Measurements from ENCODE around the gene MTUS2.
"Not testable (repeated sequence)": the region's sequence is repeated elsewhere in the genome, so short reads cannot be mapped to it uniquely, and the experiment has no call there.

The MTUS2 gene

GRCh38 chr13:29196409-29197074 is 376.4 kb downstream of the MTUS2 start:
- no peak overlapping the region for H3K27ac ChIP-seq (ENCODE audit: low read depth, low read length)
- H3K36me3 ChIP-seq (ENCODE audit: control insufficient read depth, insufficient read depth, low read length): no peaks in the 10 kb centered on the region
- no peak overlapping the region for H3K4me3 ChIP-seq (ENCODE audit: low read length)
- no peaks in the 10 kb centered on the region for H3K27me3 ChIP-seq (ENCODE audit: control insufficient read depth, insufficient read depth, low read length)
- H3K9ac ChIP-seq (ENCODE audit: low read length): no peak overlapping the region
- no peaks in the 10 kb centered on the region for H3K4me1 ChIP-seq (ENCODE audit: control insufficient read depth, insufficient read depth, low read length)

GRCh38 chr13:29202753-29203152 is 382.6 kb downstream of the MTUS2 start:
- not testable (repeated sequence) for H3K4me3 ChIP-seq (ENCODE audit: low read length); H3K27me3 ChIP-seq (ENCODE audit: control insufficient read depth, insufficient read depth, low read length); H3K36me3 ChIP-seq (ENCODE audit: control insufficient read depth, insufficient read depth, low read length); H3K9ac ChIP-seq (ENCODE audit: low read length); H3K27ac ChIP-seq (ENCODE audit: low read depth, low read length); H3K4me1 ChIP-seq (ENCODE audit: control insufficient read depth, insufficient read depth, low read length)

- Histone ChIP-seq H3K9ac (ENCODE audit: low read length) (no peak overlapping the region), H3K27ac (ENCODE audit: low read depth, low read length) (no peak overlapping the region), H3K27me3 (ENCODE audit: control insufficient read depth, insufficient read depth, low read length) (no peaks in the 10 kb centered on the region), H3K4me1 (ENCODE audit: control insufficient read depth, insufficient read depth, low read length) (no peaks in the 10 kb centered on the region), H3K4me3 (ENCODE audit: low read length) (no peak overlapping the region), H3K36me3 (ENCODE audit: control insufficient read depth, insufficient read depth, low read length) (no peaks in the 10 kb centered on the region)
Observed at GRCh38 chr13:29204651-29205050, 384.5 kb downstream of the MTUS2 start.

GRCh38 chr13:29210676-29211075 is 390.5 kb downstream of the MTUS2 start:
- no peaks in the 10 kb centered on the region for H3K4me1 ChIP-seq (ENCODE audit: control insufficient read depth, insufficient read depth, low read length)
- no peak overlapping the region for H3K9ac ChIP-seq (ENCODE audit: low read length)
- no peak overlapping the region for H3K27ac ChIP-seq (ENCODE audit: low read depth, low read length)
- H3K4me3 ChIP-seq (ENCODE audit: low read length): no peak overlapping the region
- no peaks in the 10 kb centered on the region for H3K36me3 ChIP-seq (ENCODE audit: control insufficient read depth, insufficient read depth, low read length)
- H3K27me3 ChIP-seq (ENCODE audit: control insufficient read depth, insufficient read depth, low read length): no peaks in the 10 kb centered on the region

- H3K36me3 ChIP-seq (ENCODE audit: control insufficient read depth, insufficient read depth, low read length); H3K27me3 ChIP-seq (ENCODE audit: control insufficient read depth, insufficient read depth, low read length); H3K27ac ChIP-seq (ENCODE audit: low read depth, low read length); H3K9ac ChIP-seq (ENCODE audit: low read length); H3K4me3 ChIP-seq (ENCODE audit: low read length); H3K4me1 ChIP-seq (ENCODE audit: control insufficient read depth, insufficient read depth, low read length): not testable (repeated sequence)
Observed at GRCh38 chr13:29211162-29211561, 391.0 kb downstream of the MTUS2 start.

- H3K27me3 ChIP-seq (ENCODE audit: control insufficient read depth, insufficient read depth, low read length): no peaks in the 10 kb centered on the region
- H3K27ac ChIP-seq (ENCODE audit: low read depth, low read length): no peak overlapping the region
- H3K4me3 ChIP-seq (ENCODE audit: low read length): no peak overlapping the region
- H3K4me1 ChIP-seq (ENCODE audit: control insufficient read depth, insufficient read depth, low read length): peaks cover 13% of the 10 kb centered on the region
- H3K36me3 ChIP-seq (ENCODE audit: control insufficient read depth, insufficient read depth, low read length): no peaks in the 10 kb centered on the region
- H3K9ac ChIP-seq (ENCODE audit: low read length): no peak overlapping the region
Observed at GRCh38 chr13:29222458-29222857, 402.3 kb downstream of the MTUS2 start.

- no peak overlapping the region for H3K9ac ChIP-seq (ENCODE audit: low read length)
- no peak overlapping the region for H3K27ac ChIP-seq (ENCODE audit: low read depth, low read length)
- H3K27me3 ChIP-seq (ENCODE audit: control insufficient read depth, insufficient read depth, low read length): no peaks in the 10 kb centered on the region
- H3K4me3 ChIP-seq (ENCODE audit: low read length): no peak overlapping the region
- no peaks in the 10 kb centered on the region for H3K36me3 ChIP-seq (ENCODE audit: control insufficient read depth, insufficient read depth, low read length)
- peaks cover 18% of the 10 kb centered on the region for H3K4me1 ChIP-seq (ENCODE audit: control insufficient read depth, insufficient read depth, low read length)
Observed at GRCh38 chr13:29224206-29224605, 404.1 kb downstream of the MTUS2 start.

GRCh38 chr13:29227576-29227975 is 407.4 kb downstream of the MTUS2 start:
- H3K27me3 ChIP-seq (ENCODE audit: control insufficient read depth, insufficient read depth, low read length): no peaks in the 10 kb centered on the region
- no peak overlapping the region for H3K9ac ChIP-seq (ENCODE audit: low read length)
- no peak overlapping the region for H3K4me3 ChIP-seq (ENCODE audit: low read length)
- H3K4me1 ChIP-seq (ENCODE audit: control insufficient read depth, insufficient read depth, low read length): peaks cover 26% of the 10 kb centered on the region
- peak overlapping the region; percentile 72 for H3K27ac ChIP-seq (ENCODE audit: low read depth, low read length)
- no peaks in the 10 kb centered on the region for H3K36me3 ChIP-seq (ENCODE audit: control insufficient read depth, insufficient read depth, low read length)

- Histone ChIP-seq H3K27ac (ENCODE audit: low read depth, low read length) (peak overlapping the region; percentile 45), H3K36me3 (ENCODE audit: control insufficient read depth, insufficient read depth, low read length) (no peaks in the 10 kb centered on the region), H3K4me3 (ENCODE audit: low read length) (no peak overlapping the region), H3K9ac (ENCODE audit: low read length) (no peak overlapping the region), H3K4me1 (ENCODE audit: control insufficient read depth, insufficient read depth, low read length) (peaks cover 26% of the 10 kb centered on the region), H3K27me3 (ENCODE audit: control insufficient read depth, insufficient read depth, low read length) (no peaks in the 10 kb centered on the region)
Observed at GRCh38 chr13:29230299-29230845, 410.2 kb downstream of the MTUS2 start.

GRCh38 chr13:29239653-29240525 is 419.8 kb downstream of the MTUS2 start:
- H3K27ac ChIP-seq (ENCODE audit: low read depth, low read length): no peak overlapping the region

GRCh38 chr13:29254626-29255370 is 434.7 kb downstream of the MTUS2 start:
- Histone ChIP-seq H3K36me3 (ENCODE audit: control insufficient read depth, insufficient read depth, low read length) (no peaks in the 10 kb centered on the region), H3K27ac (ENCODE audit: low read depth, low read length) (no peak overlapping the region), H3K4me1 (ENCODE audit: control insufficient read depth, insufficient read depth, low read length) (no peaks in the 10 kb centered on the region), H3K9ac (ENCODE audit: low read length) (no peak overlapping the region), H3K4me3 (ENCODE audit: low read length) (no peak overlapping the region), H3K27me3 (ENCODE audit: control insufficient read depth, insufficient read depth, low read length) (no peaks in the 10 kb centered on the region)

More at GRCh38 chr13:29239653-29240525, 419.8 kb downstream of the MTUS2 start:
- Histone ChIP-seq H3K27me3 (ENCODE audit: control insufficient read depth, insufficient read depth, low read length) (peaks cover 2% of the 10 kb centered on the region), H3K36me3 (ENCODE audit: control insufficient read depth, insufficient read depth, low read length) (no peaks in the 10 kb centered on the region), H3K9ac (ENCODE audit: low read length) (no peak overlapping the region), H3K4me1 (ENCODE audit: control insufficient read depth, insufficient read depth, low read length) (no peaks in the 10 kb centered on the region), H3K4me3 (ENCODE audit: low read length) (no peak overlapping the region)

GRCh38 chr13:29255567-29255966 is 435.4 kb downstream of the MTUS2 start:
- Histone ChIP-seq H3K36me3 (ENCODE audit: control insufficient read depth, insufficient read depth, low read length) (no peaks in the 10 kb centered on the region), H3K27me3 (ENCODE audit: control insufficient read depth, insufficient read depth, low read length) (no peaks in the 10 kb centered on the region), H3K9ac (ENCODE audit: low read length) (no peak overlapping the region), H3K4me3 (ENCODE audit: low read length) (no peak overlapping the region), H3K27ac (ENCODE audit: low read depth, low read length) (no peak overlapping the region), H3K4me1 (ENCODE audit: control insufficient read depth, insufficient read depth, low read length) (peaks cover 3% of the 10 kb centered on the region)
